GM18858 (cell line): ENCODE measurements around the gene DPF3.

Experiments
- ATAC-seq: cut with Tn5 transposase; IDR thresholded peaks from one replicate; pipeline ENCODE4 v1.9.1; 2021; ENCODE audit not compliant: unreplicated experiment

Gene DPF3

DNA sequence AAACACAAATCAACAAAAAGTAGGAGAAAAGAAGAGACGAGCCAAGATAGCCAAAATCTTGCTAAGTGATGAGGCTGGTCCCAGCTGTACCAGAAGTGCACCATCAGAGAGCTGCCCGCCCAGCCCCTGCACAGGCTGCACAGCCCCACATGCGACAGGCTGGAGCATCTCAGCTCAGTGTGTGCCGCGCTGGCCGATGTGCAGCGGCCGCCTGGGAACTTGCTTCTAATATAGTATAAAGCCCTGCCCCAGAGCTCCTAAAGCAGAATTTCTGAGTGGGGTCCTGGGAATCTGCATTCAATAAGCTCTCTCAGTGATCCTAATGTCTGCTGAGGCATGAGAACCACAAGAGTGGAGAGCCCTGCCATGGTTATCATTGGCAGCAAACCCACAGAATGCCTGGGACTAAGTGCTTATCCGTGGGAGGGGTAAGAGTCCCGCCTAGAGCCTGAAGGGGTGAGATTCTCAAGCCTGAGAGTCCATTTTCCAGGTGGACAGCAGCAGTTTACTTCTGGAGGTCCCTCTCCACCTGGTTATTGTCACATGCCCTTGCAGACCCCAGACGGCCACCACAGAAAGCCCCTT, 171.6 kb downstream of the DPF3 start:
- ATAC-seq: no peak

DNA sequence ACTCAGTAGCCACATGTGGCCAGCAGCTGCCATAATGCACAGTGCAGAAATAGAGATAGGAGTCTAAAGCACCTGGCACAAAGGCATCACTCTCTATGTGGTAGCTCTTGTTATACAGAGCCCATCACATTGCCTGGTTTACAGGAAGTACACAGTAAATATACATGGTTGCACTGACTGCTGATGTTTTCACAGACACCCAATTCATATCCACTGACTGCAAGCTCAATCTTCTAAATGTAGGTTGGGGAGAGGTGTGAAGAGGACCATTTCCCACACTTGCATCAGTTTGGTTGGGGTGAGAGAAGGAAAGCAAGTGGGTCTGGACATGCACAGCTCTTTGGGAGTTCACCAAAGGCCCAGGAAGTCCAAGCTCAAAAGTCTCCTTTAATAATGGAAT, 172.8 kb downstream of the DPF3 start:
- no peak for ATAC-seq

DNA sequence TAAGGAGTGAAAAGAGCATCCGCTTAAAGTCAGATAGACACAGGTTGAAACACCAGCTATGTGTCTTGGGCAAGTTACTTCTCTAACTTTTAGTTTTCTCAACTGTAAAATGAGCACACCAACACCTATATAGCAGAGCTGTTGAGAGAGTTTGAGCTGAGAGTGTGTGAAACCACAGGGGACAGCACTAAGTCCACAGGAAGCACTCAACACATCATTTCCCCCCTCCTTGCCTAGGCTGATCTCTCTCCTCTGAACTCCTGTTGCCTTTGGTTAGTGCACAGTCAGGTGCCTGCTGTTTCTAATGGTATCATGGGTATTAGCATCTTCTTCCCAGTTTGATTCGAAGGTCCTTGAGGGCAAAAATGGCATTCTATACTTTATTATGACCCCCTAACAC, 176.7 kb downstream of the DPF3 start:
- no peak for ATAC-seq

DNA sequence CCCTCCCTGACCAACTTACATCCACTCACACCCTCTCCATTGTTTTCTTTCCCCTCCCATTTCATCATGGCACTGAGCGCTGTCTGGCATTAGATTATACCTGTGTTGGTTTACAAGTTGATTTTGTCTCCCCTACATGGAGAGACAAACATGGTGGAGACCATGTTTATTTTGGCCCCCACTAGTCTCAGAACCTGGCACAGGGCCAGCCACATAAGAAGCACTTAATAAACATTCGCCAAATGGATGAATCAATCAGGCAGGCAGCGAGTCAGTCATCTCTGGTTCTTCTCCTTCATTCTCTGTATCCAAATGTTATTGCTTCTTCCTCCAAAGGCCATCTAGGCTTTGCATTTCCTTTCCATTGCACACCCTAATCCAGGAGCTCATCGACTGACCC, 177.4 kb downstream of the DPF3 start:
- no peak for ATAC-seq

DNA sequence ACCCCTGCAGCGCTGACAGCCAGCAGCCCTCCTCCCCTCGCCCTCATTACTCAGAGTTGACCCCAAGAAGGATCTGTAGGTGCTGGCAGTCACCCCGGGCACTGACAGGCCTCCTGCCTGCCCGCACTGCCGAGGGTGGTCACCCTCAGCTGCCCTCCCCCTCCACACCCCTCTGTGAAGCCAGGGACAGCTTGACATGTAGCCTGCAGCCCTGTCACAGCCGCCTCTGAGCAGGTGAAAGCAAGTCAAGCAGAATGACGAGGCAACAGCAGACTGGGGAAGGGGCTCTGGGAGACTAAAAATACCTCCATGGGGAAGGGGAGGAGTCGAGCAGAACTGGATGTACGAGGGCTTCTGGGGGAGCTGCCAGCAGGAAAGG, 178.1 kb downstream of the DPF3 start:
- no peak for ATAC-seq

DNA sequence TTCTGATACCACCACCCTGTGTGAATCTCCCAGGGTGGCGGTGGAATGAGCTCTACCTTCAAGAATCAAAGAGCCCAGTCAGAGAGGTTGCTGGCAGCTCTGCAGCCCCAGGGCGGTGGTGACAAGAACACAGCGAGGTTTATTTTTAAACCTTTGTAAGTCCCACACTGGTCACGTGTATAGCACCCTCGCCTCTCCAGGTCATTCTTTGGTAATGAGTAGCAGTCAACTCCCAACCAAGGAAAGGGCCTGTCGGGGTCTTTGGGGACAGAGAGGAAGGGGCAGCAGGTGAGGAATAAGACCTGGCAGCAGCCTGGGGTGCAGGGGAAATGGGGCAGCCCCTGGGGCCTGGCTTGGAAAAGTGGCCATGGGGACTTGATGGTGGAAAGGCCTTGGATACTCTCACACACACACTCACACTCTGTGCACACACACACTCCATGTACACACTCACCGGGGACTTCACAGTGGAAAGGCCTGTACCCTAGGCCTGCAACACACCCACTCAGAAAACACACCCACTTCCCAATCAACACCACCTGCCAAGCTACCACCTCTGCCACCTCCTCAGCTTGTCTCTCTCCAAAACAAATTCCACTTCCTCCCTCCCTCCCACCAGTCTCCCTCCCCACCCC, 178.6 kb downstream of the DPF3 start:
- no peak for ATAC-seq

DNA sequence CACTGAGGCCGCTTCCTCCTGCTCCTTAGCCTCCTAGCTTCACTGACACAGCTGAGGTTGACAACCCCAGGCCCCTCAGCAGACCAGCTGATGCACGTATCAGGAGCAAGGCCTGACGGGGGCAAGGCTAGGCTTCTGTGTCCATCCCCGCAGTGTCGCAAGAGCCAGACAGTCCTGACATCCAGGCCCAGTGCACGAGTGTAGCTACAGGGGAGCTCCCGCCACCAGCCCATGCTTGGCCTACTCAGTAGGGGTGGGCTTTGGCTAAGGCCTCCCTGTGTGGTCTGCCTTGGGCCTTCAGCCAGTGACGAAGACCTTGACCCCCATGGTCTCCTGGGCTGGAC, 179.1 kb downstream of the DPF3 start:
- no peak for ATAC-seq

DNA sequence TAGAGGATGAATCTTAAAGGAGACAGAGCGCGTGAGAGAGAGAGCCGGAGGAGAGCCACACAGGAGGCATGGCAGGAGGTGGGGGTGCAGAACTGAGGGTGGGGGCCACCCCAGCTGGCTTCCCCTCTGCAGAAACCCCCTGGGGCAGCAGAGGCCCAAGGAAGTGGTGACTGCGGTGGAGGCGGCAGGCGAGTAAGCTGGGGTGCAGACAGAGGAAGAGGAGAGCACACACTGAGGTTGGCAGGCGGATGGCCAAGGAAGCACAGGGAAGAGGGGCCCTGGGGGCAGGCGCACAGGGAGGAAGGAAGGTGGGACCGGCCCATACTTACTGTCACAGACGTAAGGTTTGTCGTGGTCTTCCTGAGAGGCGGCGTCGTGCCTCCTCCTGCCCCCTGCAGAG, 179.8 kb downstream of the DPF3 start:
- no peak for ATAC-seq

DNA sequence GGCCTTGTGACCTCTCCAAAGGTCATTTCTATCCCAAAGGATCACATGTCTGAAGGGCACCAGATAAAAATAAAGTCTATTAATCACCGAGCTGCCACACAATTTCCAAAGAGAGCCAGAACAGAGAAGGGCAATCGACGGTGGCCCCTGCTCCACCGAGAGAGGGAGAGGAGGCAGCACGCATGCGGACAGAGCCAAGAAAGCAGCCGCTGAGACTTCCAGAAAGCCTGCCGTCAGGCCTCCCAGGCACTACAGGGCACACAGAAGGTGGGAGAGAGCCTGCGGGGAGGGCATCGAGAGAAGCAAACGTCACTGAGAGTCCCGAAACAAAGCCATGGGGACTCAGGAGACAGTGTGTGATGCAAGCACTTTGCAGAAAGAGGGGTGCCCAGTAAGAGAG, 182.0 kb downstream of the DPF3 start:
- ATAC-seq: no peak

DNA sequence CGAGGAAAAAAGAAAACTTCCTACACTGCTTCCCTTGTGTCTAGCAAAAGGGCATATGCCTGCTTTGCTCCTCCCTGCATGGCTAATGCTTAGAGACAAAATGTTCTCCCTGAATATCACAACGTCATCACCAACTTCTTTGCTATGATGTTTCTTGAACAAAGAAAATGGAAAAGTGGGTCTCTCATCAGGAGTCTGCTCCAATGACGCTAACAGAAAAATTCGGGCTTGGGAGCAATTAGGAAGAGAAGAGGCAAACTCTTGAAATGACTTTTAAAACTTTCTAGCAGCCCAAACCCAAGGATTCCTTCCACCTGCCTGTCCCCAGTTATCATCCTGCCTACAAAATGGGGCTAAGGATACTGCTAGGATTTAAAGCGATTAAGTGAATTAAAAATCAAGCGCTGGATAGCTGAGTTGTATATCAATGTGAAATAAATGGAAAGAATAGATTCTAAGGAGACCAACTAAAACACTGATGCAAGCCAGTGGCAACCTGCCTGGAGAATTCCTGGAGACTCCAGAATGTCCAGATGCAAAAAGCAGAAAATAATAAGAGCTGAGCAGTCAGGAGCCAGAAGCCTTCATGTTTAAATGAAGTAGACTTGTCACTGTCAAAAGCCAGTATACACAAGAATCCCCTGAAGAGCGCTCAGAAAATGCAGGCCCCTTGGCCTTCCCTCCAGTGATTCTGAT, 183.8 kb downstream of the DPF3 start:
- no peak for ATAC-seq

DNA sequence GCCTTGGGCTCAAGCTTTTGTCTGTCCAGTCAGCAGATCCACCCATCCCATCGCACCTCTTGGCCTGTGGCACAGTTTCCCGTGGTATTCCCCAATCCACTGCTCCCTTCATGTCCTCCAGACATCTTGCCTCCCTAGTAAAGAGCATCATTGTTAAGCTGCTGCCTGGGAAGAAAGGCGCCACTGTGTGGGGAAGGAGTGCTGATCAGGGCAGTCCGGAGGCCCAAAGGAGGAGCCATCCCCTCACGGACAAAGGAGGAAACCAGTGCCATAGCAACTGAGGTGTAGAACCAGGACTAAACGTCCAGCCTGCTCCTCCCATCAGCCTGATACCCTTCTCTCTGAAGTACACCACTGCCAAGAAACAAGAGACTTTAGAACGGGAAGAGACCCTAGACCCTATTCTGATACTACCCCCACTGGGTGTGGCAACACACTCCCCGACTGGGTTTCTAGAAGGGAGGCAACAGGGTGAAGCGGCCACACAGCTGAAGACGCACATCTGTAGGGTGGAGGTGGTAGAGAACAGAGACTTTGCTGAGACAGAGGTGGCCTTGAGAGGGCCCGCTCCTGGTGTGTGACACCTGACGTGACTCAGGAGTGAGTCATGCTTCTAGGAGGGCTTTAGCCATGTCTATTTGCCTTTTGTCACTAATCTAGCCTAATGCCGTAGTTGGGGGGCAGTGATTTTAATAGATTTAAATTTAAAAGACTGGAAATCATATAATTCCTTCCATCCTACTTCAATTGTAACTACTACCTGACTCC, 185.0 kb downstream of the DPF3 start:
- no peak for ATAC-seq

DNA sequence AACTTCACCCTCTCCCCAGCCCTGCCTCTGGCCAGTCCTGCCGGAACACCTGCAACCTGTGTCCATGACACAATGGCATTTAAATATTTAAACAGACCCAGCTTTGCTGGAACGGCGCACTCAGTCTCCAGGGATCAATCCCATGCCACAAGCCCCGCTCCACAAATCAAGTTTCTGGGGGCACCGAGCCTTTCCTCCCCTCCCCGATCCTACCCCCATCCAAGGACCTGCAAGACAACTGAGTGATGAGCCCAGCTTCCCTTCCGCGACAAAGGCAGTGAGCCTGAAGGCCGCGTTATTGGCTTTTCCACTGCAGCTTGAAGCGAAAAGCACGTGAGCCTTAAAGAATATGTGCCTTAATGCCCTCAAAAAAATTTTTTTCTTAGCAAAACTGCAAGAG, 185.7 kb downstream of the DPF3 start:
- ATAC-seq: no peak

DNA sequence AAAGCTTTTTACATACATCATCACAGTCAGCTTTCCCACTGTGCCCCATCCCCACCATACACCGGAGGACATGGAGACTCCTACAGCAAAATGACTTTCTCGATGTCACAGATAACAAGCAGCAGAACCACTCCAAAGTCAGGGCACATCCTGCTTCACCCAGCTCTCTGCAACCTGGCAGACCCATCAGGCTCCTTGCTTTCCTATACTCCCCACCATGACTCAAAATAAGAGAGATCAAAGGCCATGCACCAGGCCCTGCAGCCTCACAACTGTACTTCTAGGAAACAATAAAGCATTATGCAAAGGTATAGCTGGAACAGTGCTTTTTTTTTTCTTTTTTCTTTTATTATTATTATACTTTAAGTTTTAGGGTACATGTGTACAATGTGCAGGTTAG, 187.4 kb downstream of the DPF3 start:
- no peak for ATAC-seq

DNA sequence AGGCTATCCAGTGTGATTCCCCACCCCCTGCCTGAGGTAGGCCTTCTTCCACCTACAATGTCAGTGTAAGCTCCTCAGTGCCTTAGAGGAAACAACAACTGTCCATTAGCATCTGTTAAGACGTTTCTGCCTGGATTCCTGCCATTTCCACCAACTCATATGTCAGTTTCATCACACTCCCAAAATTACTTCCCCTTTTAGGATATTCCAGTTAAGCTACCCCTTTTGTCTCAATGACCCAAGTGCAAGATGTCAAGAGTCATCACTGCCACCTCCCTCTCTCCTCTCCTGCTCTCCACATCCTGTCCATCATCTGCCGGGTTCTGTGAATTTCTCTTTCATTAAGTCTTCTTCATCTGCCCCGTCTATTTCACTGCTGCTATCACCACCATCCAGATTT, 189.4 kb downstream of the DPF3 start:
- ATAC-seq: no peak

DNA sequence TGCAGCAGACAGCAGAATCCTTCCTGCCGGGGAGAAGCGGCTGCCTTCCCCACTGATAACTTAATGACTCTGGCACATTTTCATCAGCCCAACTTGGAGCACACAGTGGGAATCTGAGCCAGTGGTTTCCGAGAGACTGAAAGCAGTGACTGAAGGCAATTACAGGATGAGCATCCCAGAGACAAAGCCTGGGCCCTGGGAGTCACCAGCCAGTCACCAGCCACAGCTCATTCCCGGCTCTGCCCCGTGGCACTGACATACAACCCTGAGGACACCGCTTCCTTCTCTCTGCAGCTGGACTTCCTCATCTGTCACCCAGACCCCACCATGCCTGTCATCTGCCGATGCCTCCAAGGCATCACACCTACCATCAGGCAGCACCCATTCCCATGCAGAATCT, 192.3 kb downstream of the DPF3 start:
- ATAC-seq: no peak

DNA sequence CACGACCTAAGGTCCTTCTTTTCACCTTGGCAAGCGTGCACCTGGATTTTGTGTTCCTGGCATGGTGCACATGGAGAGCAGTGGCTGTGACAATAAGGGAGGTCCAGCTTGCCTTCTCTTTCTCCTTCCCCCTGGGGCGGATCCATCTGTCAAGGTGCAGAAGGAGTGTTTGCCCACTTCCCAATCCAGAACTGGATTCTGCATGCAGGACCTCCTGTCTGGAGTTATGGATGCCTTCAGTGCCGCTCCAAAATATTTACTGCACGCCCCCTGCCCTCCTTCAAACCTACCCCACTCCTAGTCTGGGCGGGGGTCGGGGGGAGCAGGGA, 192.7 kb downstream of the DPF3 start:
- ATAC-seq: no peak

DNA sequence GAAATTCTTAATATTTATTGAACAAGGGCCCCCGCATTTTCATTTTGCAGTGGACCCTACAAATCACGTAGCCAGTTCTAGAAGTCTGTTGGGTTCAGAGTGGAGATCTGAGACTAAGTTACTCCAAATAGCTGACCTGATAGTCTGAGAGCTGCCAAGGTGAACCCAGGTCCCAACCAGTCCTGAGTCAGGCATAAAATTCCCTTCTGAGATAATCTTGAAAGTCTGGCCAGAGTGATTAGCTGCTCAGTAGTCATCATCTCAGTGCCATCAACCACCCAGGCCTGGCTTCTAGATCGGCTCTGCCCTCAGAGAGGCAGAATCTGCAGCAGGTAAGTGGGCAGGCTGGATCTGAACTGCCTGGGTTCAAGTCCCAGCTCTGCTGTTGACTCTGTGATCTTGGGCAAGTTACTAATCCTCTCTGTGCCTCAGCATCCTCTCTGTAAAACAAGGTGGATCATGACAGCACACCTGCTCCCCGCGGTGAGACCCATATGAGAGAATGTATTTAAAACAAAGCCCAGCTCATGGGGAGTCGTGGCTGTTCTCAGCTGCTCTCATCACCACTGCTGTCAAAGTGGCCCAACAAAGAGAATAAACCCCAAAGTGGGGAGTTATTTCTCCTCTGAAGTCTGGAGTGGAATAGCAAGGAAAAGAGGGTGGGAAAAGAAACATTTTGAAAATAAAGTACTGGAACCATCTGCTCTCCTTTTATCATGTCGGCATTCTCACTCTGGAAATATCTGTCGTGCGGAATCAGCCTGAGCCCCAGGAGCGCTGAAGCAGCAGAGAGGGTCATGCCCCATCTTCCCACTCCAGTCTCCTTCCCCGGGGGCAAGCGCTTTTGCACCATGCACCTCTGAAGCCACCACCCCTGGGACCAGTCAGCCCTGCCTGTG, 193.3 kb downstream of the DPF3 start:
- ATAC-seq: no peak

DNA sequence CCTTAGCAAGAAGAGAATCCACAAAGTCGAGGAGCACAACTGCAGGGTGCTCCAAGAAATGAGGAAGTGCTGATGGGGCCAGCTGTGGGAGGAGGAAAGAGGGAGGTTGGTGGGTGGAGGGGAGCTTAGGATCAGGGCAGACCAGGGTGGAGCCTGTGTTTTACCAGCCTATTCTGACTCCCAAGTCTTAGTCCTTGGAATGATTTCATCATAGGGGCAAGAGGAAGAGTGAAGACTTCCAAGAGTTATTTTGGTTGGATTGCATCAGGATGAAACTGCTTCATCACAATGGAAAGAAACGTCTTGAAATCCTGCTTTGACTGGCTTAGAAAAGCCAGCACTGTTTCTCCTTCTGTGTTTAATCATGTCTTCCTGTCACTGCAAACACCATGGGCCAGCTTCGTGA, 194.0 kb downstream of the DPF3 start:
- ATAC-seq: no peak

DNA sequence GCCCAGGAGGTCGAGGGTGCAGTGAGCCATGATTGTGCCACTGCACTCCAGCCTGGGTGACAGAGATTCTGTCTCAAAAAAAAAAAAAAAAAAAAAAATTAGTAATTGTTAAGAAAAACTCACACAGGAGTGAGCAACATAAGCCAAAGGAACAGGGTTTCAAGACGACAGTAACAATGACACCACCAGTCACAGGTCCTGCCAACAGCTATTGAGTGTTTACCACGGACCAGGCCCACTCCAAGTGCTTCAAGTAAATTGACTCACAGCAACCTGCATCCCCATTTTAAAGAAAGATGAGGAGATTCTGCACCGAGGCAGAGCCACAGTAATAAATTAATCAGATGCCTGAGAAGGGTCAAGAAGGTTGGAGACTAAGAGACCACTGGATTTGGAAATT, 194.5 kb downstream of the DPF3 start:
- no peak for ATAC-seq

DNA sequence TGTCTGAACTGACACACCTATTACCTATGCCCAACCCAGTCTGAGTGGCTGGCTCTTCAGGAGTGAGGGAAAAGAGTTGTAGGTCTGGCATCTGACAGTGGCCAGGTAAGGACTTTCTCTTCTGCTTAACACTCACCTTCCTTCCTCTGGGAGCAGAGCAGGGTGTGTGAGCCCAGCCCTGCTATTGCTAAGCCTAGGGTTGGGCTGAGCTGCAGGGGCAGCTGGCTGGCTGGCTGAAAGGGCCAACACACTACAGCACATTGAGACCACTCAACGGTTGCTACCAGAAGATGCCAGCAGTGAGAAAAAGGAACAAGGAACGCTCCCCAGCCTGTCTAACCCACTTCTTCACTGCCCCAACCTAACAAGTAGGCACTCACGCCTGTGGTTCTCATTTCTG, 201.2 kb downstream of the DPF3 start:
- ATAC-seq: no peak

DNA sequence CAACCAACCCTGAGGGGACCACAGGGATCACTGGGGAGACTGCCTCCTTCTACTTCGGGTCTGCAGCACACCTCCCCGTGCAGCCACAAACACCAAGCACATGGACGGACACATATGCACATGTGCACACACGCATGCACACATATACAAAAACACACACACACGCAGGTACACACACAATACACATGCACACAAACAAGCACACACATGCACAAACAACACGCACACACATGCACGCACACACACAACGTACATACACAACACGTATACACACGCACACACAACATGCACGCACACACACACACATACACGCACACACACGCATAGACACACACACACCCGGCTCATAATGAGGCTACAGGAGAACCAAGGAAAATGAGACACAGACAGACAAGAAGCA, 203.6 kb downstream of the DPF3 start:
- no peak for ATAC-seq
